ENCODE measurements around the gene HLA-F. TPM values are rescaled to one million over a fixed set of nuclear protein-coding genes. Genes with fewer than 3 reads are reported as not detected.

The HLA-F gene
- total RNA-seq, 2 donors from 2014 or later = 34.0 to 62.1 TPM

DNA sequence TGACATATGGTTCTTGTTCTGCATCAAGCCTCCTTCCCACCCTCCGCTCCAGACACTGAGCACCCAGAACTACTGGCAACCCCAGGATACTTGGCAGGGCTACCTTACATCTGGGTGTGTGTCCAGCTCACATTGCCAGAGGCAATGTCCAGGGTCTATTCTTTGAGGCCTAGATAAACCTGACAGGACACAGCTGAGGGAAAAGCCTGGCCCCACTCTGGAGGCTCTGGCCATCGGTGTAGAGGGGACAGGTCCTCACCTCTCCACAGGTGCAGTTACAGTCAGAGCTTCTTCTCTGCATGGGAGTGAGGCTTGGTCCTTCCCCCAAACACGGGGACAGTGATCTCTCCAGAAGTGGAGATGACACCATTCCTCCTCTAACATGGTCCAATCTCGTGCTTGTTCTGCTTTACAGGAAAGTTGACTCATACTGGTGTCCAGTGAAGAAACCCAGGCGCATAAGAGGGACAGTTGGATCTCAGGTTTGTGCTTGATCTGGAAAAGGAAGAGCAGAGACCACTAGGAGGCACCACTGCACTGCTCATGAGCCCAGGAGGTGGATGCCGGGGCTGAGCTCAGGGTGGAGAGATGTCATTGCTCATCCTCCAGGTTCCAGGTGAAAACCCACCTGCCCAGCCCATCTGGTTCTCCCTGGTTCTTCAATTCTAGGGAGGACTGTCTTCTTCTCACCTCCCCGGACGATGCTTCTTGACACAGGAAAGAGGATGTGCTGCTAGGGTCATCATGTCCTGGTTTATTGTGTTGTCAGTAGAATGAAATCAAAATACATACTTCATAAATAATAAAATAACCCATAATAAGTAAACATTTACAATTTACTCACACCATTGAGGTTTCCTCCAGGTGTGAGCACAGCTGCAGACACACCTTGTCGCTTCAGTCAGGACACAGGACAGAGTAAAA lies 14.7 kb downstream of the HLA-F start:
- Histone ChIP-seq H3K9me3 (no peaks in the 10 kb centered on the region), H3K4me3 (no peak overlapping the region), H3K27me3 (replicated peaks; ENCODE audit: insufficient read depth) (no peaks in the 10 kb centered on the region), H3K4me1 (replicated peaks) (no peaks in the 10 kb centered on the region), H3K36me3 (no peaks in the 10 kb centered on the region), H3K27ac (no peak overlapping the region)
- DNase-seq (ENCODE audit: low spot score) = peak; percentile 74
- intact Hi-C loops (cut with DNase I) = loop anchor here (2.0 kb wide), 1 partner anchor 97 kb away; no protein-coding TSS in a partner anchor
- 36% methylated on average over 9 of the region's 9 CpGs for WGBS
- no peak for TF ChIP-seq POLR2A (IDR thresholded peaks at IDR 0.05)
- TF ChIP-seq, protein P1, sequence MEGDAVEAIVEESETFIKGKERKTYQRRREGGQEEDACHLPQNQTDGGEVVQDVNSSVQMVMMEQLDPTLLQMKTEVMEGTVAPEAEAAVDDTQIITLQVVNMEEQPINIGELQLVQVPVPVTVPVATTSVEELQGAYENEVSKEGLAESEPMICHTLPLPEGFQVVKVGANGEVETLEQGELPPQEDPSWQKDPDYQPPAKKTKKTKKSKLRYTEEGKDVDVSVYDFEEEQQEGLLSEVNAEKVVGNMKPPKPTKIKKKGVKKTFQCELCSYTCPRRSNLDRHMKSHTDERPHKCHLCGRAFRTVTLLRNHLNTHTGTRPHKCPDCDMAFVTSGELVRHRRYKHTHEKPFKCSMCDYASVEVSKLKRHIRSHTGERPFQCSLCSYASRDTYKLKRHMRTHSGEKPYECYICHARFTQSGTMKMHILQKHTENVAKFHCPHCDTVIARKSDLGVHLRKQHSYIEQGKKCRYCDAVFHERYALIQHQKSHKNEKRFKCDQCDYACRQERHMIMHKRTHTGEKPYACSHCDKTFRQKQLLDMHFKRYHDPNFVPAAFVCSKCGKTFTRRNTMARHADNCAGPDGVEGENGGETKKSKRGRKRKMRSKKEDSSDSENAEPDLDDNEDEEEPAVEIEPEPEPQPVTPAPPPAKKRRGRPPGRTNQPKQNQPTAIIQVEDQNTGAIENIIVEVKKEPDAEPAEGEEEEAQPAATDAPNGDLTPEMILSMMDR (IDR thresholded peaks at IDR 0.05) = peak; percentile 24 to 78 (median 70)
- TF ChIP-seq POLR2AphosphoS5 (IDR thresholded peaks at IDR 0.05) = no peak

DNA sequence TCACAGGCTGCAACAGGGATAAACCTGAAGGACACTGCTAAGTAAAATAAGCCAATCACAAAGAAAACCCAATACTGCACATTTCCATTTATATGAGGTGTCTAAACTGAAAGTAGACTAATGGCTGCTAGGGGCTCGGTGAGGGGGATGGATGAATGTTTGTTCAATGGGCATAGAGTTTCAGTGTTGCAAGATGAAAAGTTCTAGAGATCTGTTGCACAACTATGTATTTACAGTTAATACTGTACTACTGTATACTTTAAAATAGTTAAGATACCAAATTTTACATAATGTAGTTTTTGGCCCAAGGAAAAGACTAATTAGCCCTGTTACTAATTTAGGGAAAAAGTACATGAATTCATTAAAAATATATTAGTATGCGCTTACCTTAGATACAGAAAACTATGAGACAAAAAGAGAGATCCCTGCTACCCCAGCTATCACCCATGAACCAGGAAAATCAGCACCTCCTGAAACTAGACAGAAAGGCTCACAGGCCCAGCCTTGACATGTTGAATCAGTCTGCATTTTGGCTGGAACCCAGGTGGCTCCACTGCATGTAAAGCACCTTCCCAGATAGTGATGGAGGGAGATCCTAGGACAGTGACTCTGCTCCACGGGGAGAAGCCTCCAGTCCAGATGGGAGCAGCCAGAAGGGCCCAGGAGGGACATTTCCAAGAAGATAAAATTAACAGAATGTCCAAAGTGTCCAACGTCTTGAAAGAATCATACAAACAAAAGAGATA lies 16.1 kb downstream of the HLA-F start:
- Histone ChIP-seq H3K9me3 (no peaks in the 10 kb centered on the region), H3K27ac (no peak overlapping the region), H3K4me1 (replicated peaks) (no peaks in the 10 kb centered on the region), H3K27me3 (replicated peaks; ENCODE audit: insufficient read depth) (no peaks in the 10 kb centered on the region), H3K36me3 (no peaks in the 10 kb centered on the region), H3K4me3 (no peak overlapping the region)
- intact Hi-C loops (cut with DNase I) = loop anchor here (2.0 kb wide), 1 partner anchor 95 kb away; no protein-coding TSS in a partner anchor
- TF ChIP-seq POLR2AphosphoS5 (IDR thresholded peaks at IDR 0.05) (no peak), POLR2A (IDR thresholded peaks at IDR 0.05) (no peak)
- TF ChIP-seq, protein P1 (IDR thresholded peaks at IDR 0.05) = no peak
- WGBS = 56% methylated on average over 4 of the region's 4 CpGs
- no peak for DNase-seq (ENCODE audit: low spot score)

DNA sequence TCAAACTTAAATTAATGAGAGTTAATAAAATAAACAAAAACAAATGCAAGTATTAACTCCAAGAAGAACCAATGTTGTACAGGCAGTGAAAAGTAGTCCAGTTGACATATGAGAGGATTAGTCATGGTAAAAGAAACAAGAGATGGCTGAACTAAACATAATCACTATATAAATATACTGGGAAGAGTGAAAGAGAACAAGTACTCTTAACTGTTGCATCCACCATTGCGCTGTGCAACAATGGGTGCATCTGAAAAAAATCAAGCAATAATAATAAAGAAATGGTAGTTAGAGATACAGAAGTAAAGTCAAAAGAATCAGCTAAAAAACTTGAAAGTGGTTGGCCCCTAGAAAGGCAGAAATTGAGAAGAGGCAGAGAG lies 16.6 kb downstream of the HLA-F start:
- WGBS = 97% methylated on average over 1 of the region's 1 CpG
- Histone ChIP-seq H3K9me3 (no peaks in the 10 kb centered on the region), H3K27ac (no peak overlapping the region), H3K36me3 (no peaks in the 10 kb centered on the region), H3K27me3 (replicated peaks; ENCODE audit: insufficient read depth) (no peaks in the 10 kb centered on the region), H3K4me3 (no peak overlapping the region), H3K4me1 (replicated peaks) (no peaks in the 10 kb centered on the region)
- TF ChIP-seq POLR2AphosphoS5 (IDR thresholded peaks at IDR 0.05) = no peak
- TF ChIP-seq, protein P1 (IDR thresholded peaks at IDR 0.05) = no peak
- TF ChIP-seq POLR2A (IDR thresholded peaks at IDR 0.05) = no peak
- no peak for DNase-seq (ENCODE audit: low spot score)
- intact Hi-C loops (cut with DNase I) = loop anchor here (2.0 kb wide), 1 partner anchor 95 kb away; no protein-coding TSS in a partner anchor

DNA sequence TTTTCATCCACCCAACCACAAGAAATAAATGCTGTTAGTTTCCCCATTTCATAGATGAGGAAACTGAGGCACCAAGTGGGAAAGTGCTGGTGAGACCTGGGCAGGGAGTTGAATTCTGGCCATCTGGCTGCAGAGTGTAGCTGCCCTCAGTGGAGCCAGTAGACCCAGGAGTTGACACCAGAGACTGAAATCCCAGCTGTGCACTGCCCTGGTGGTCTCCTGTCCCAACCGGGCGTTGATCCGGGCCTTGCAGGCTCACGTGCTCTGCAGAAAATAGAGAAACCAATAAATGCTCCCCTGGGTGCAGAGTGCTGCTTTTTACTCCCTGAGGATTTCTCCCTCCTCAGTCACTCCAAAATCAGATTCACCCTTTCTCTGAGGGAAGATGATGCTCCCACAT lies 18.4 kb downstream of the HLA-F start:
- H3K27me3 ChIP-seq (replicated peaks; ENCODE audit: insufficient read depth) = no peaks in the 10 kb centered on the region
- H3K36me3 ChIP-seq = no peaks in the 10 kb centered on the region
- no peak for TF ChIP-seq POLR2A (IDR thresholded peaks at IDR 0.05)
- TF ChIP-seq, protein P1 (IDR thresholded peaks at IDR 0.05) = no peak
- TF ChIP-seq POLR2AphosphoS5 (IDR thresholded peaks at IDR 0.05) = no peak
- H3K9me3 ChIP-seq = no peaks in the 10 kb centered on the region
- no peak overlapping the region for H3K27ac ChIP-seq
- WGBS = 88% methylated on average over 4 of the region's 4 CpGs
- no peak for DNase-seq (ENCODE audit: low spot score)
- H3K4me1 ChIP-seq (replicated peaks) = no peaks in the 10 kb centered on the region
- intact Hi-C loops (cut with DNase I) = no loop called here
- H3K4me3 ChIP-seq = no peak overlapping the region

Measured in prostate gland (tissue), 2 donors.